HepG2 (cell line): ENCODE results near the gene TRMT1. TPM values are rescaled to one million over a fixed set of nuclear protein-coding genes. Genes with fewer than 3 reads are reported as not detected.
A peak's percentile ranks its signal among the peaks of the same experiment; 100 is the strongest.

Source experiments
- HNF4G ChIP-seq, 2 experiments: sonication (generic) in 1 of 2; formaldehyde crosslinking in 1 of 2; IDR thresholded peaks; 2 replicates each; pipeline versions ENCODE4 v1.4.0 to v1.6.1; 2011 to 2020; ENCODE audit warnings: borderline replicate concordance in 2 of 2, low read depth in 2 of 2, mild to moderate bottlenecking in 2 of 2, low read length in 1 of 2, missing genetic modification reagents in 1 of 2, moderate library complexity in 1 of 2
- HNRNPLL ChIP-seq: fragments of 200-400 bp; formaldehyde crosslinking; IDR thresholded peaks from 2 replicates; pipeline ENCODE4 v1.6.1; 2017; ENCODE audit warnings: mild to moderate bottlenecking, low read depth, low read length; ENCODE audit not compliant: poor library complexity, severe bottlenecking
- MBNL3 ChIP-seq: fragments of 250-450 bp; sonication (Bioruptor Pico); conservative IDR thresholded peaks from 2 replicates; pipeline ENCODE4 v1.8.0; 2022; ENCODE audit warnings: mild to moderate bottlenecking, inconsistent platforms
- MEIS2 ChIP-seq: sonication (generic); formaldehyde crosslinking; IDR thresholded peaks from 2 replicates; pipeline ENCODE4 v1.9.0; 2021; ENCODE audit warnings: mild to moderate bottlenecking, missing genetic modification reagents
- POLR2G ChIP-seq: fragments of 200-400 bp; formaldehyde crosslinking; IDR thresholded peaks from 2 replicates; pipeline ENCODE4 v1.6.1; 2018; ENCODE audit warnings: mild to moderate bottlenecking, low read depth, low read length, moderate library complexity
- SOX13 ChIP-seq, 3 experiments: fragments of 450-650 bp in 1 of 3; sonication (generic) in 1 of 3; formaldehyde crosslinking in 1 of 3; IDR thresholded peaks in 2 of 3; conservative IDR thresholded peaks in 1 of 3; 2 replicates each; pipeline versions ENCODE4 v1.5.0 to v1.6.1; 2016 to 2020; ENCODE audit warnings: antibody characterized with exemption in 1 of 3, mild to moderate bottlenecking in 1 of 3, missing compliant biosample characterization in 1 of 3, missing genetic modification reagents in 1 of 3, moderate library complexity in 1 of 3
- ZBTB42 ChIP-seq: sonication (generic); formaldehyde crosslinking; IDR thresholded peaks from 2 replicates; pipeline ENCODE4 v1.5.0; 2020; ENCODE audit warnings: mild to moderate bottlenecking, missing genetic modification reagents
- ZNF550 ChIP-seq: sonication (generic); formaldehyde crosslinking; IDR thresholded peaks from 2 replicates; pipeline ENCODE4 v1.4.0; 2020; ENCODE audit warnings: mild to moderate bottlenecking, missing genetic modification reagents, borderline replicate concordance
- ZNF674 ChIP-seq: sonication (generic); formaldehyde crosslinking; IDR thresholded peaks from 2 replicates; pipeline ENCODE4 v1.5.0; 2020; ENCODE audit warnings: low read depth, mild to moderate bottlenecking, missing genetic modification reagents
- polyA plus RNA-seq, 8 experiments: library from polyadenylated mRNA; depleted of rRNA in 3 of 8; stranded (reverse) in 7 of 8; unstranded in 1 of 8; fragments of >200 nt; fragmentation: Illumina TruSeq in 4 of 8; extraction: Trizol in 4 of 8; gene quantifications; 2 replicates each; pipeline versions ENCODE4 v1.2.1 to v1.2.3, GENCODE V29; 2011 to 2016; ENCODE audit warnings: low read depth in 4 of 8, missing spikeins in 1 of 8, mixed read lengths in 1 of 8; ENCODE audit not compliant: insufficient read depth in 1 of 8
- total RNA-seq, 5 experiments: library from RNA; depleted of rRNA; stranded (reverse); fragments of >200 nt; fragmentation: Illumina TruSeq; extraction: Trizol; gene quantifications; 2 replicates each; pipeline ENCODE4 v1.2.3, GENCODE V29; 2016; ENCODE audit warnings: low read depth in 1 of 5
- TF ChIP-seq, protein P1 (sequence below): sonication (generic); formaldehyde crosslinking; IDR thresholded peaks from 2 replicates; pipeline ENCODE4 v1.9.0; 2021; ENCODE audit warnings: mild to moderate bottlenecking, missing genetic modification reagents
- TF ChIP-seq, protein P2 (sequence below): sonication (generic); formaldehyde crosslinking; IDR thresholded peaks from 2 replicates; pipeline ENCODE4 v1.4.0; 2020; ENCODE audit warnings: missing genetic modification reagents
- TF ChIP-seq, protein P3 (sequence below): IDR thresholded peaks from 2 replicates; pipeline ENCODE4 v1.6.1; 2016; ENCODE audit warnings: missing compliant biosample characterization, missing genetic modification reagents, borderline replicate concordance

TRMT1 gene
- total and polyA plus RNA-seq, 2 of the 13 experiments (the other 11 are each of a cell fraction or from before 2014, with no cell fraction given), result 35.5 to 44.1 TPM

DNA sequence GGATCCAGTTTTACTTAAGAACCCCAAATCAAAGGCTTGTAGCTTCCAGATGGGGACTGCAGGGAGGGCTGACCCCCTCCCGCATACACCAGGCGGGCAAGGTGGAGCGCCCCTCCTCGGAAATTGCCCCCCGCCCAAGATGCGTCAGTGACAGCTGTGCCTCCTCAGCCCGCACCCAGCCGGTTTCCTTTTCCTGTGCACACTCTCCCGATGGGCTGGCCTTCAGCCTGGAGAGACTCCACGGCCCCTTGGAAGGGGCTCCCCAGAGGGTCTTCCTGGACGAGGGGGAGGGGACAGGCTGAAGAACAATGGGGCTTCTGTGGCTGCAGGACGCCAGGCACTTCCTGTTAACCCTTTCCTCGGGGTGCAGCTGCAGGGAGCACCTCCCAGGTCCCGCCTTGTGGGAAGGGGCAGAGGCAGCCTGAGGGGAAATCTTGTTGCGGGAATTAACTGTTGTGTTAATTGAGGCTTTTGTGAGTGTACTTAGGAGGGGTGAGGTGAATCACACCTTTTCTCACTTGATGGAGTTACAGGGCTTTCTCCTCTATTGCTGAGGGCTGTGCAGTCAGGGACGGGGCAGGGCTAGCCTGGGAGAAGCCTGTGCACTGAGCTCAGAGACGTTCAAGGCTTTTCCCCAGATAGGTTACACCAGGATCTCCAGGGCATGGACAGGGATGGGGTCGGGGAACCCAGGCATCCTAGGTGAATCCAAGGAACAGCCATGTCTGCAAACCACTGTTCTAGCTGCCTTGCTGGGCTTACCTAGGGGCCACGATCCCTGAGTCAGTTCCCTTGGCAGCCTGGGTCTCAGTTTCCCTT is 48.0 kb upstream of the TRMT1 start (continued):
- TF ChIP-seq, protein P1, sequence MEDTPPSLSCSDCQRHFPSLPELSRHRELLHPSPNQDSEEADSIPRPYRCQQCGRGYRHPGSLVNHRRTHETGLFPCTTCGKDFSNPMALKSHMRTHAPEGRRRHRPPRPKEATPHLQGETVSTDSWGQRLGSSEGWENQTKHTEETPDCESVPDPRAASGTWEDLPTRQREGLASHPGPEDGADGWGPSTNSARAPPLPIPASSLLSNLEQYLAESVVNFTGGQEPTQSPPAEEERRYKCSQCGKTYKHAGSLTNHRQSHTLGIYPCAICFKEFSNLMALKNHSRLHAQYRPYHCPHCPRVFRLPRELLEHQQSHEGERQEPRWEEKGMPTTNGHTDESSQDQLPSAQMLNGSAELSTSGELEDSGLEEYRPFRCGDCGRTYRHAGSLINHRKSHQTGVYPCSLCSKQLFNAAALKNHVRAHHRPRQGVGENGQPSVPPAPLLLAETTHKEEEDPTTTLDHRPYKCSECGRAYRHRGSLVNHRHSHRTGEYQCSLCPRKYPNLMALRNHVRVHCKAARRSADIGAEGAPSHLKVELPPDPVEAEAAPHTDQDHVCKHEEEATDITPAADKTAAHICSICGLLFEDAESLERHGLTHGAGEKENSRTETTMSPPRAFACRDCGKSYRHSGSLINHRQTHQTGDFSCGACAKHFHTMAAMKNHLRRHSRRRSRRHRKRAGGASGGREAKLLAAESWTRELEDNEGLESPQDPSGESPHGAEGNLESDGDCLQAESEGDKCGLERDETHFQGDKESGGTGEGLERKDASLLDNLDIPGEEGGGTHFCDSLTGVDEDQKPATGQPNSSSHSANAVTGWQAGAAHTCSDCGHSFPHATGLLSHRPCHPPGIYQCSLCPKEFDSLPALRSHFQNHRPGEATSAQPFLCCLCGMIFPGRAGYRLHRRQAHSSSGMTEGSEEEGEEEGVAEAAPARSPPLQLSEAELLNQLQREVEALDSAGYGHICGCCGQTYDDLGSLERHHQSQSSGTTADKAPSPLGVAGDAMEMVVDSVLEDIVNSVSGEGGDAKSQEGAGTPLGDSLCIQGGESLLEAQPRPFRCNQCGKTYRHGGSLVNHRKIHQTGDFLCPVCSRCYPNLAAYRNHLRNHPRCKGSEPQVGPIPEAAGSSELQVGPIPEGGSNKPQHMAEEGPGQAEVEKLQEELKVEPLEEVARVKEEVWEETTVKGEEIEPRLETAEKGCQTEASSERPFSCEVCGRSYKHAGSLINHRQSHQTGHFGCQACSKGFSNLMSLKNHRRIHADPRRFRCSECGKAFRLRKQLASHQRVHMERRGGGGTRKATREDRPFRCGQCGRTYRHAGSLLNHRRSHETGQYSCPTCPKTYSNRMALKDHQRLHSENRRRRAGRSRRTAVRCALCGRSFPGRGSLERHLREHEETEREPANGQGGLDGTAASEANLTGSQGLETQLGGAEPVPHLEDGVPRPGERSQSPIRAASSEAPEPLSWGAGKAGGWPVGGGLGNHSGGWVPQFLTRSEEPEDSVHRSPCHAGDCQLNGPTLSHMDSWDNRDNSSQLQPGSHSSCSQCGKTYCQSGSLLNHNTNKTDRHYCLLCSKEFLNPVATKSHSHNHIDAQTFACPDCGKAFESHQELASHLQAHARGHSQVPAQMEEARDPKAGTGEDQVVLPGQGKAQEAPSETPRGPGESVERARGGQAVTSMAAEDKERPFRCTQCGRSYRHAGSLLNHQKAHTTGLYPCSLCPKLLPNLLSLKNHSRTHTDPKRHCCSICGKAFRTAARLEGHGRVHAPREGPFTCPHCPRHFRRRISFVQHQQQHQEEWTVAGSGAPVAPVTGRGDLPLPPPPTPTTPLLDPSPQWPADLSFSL, result no peak
- TF ChIP-seq HNF4G (IDR thresholded peaks at IDR 0.05; ENCODE audit: borderline replicate concordance, low read depth, low read length) (peak; percentile 68; the same call in 1 of the 2 replicates), HNF4G (CRISPR knock-in tag; IDR thresholded peaks at IDR 0.05; ENCODE audit: borderline replicate concordance, low read depth) (no peak; the same call in 1 of the 2 replicates), ZNF550 (no peak), ZNF674 (CRISPR knock-in tag) (no peak), SOX13 (IDR thresholded peaks at IDR 0.05) (peak; percentile 59), SOX13 (CRISPR knock-in tag; conservative IDR thresholded peaks at IDR 0.05 in 1 of 2, IDR thresholded peaks at IDR 0.05 in 1 of 2) (peak in 1 of 2 experiments; percentile 92; a peak in 2 of 4 replicates), HNRNPLL (no peak), ZBTB42 (CRISPR knock-in tag) (no peak; the same call in 1 of the 2 replicates), MBNL3 (CRISPR knock-in tag) (no peak), POLR2G (peak; percentile 68), MEIS2 (CRISPR knock-in tag) (0 out of 2 replicates have a peak, but pooled peaks have one; percentile 19)
- TF ChIP-seq, protein P2, sequence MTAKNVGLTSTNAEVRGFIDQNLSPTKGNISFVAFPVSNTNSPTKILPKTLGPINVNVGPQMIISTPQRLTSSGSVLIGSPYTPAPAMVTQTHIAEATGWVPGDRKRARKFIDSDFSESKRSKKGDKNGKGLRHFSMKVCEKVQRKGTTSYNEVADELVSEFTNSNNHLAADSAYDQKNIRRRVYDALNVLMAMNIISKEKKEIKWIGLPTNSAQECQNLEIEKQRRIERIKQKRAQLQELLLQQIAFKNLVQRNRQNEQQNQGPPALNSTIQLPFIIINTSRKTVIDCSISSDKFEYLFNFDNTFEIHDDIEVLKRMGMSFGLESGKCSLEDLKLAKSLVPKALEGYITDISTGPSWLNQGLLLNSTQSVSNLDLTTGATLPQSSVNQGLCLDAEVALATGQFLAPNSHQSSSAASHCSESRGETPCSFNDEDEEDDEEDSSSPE (CRISPR knock-in tag), result peak; percentile 44; the same call in 1 of the 2 replicates
- TF ChIP-seq, protein P3, sequence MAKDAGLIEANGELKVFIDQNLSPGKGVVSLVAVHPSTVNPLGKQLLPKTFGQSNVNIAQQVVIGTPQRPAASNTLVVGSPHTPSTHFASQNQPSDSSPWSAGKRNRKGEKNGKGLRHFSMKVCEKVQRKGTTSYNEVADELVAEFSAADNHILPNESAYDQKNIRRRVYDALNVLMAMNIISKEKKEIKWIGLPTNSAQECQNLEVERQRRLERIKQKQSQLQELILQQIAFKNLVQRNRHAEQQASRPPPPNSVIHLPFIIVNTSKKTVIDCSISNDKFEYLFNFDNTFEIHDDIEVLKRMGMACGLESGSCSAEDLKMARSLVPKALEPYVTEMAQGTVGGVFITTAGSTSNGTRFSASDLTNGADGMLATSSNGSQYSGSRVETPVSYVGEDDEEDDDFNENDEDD, result peak; percentile 41; the same call in 1 of the 2 replicates
